HG02571 (cell line): ENCODE results near the gene RTKN2.
"Not testable (repeated sequence)": the region's sequence is repeated elsewhere in the genome, so short reads cannot be mapped to it uniquely, and the experiment has no call there.

Experiments
- ATAC-seq: cut with Tn5 transposase; IDR thresholded peaks from one replicate; pipeline ENCODE4 v1.9.1; 2021; ENCODE audit warnings: mild to moderate bottlenecking, moderate library complexity; ENCODE audit not compliant: unreplicated experiment

Gene RTKN2, protein sequence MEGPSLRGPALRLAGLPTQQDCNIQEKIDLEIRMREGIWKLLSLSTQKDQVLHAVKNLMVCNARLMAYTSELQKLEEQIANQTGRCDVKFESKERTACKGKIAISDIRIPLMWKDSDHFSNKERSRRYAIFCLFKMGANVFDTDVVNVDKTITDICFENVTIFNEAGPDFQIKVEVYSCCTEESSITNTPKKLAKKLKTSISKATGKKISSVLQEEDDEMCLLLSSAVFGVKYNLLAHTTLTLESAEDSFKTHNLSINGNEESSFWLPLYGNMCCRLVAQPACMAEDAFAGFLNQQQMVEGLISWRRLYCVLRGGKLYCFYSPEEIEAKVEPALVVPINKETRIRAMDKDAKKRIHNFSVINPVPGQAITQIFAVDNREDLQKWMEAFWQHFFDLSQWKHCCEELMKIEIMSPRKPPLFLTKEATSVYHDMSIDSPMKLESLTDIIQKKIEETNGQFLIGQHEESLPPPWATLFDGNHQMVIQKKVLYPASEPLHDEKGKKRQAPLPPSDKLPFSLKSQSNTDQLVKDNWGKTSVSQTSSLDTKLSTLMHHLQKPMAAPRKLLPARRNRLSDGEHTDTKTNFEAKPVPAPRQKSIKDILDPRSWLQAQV

DNA sequence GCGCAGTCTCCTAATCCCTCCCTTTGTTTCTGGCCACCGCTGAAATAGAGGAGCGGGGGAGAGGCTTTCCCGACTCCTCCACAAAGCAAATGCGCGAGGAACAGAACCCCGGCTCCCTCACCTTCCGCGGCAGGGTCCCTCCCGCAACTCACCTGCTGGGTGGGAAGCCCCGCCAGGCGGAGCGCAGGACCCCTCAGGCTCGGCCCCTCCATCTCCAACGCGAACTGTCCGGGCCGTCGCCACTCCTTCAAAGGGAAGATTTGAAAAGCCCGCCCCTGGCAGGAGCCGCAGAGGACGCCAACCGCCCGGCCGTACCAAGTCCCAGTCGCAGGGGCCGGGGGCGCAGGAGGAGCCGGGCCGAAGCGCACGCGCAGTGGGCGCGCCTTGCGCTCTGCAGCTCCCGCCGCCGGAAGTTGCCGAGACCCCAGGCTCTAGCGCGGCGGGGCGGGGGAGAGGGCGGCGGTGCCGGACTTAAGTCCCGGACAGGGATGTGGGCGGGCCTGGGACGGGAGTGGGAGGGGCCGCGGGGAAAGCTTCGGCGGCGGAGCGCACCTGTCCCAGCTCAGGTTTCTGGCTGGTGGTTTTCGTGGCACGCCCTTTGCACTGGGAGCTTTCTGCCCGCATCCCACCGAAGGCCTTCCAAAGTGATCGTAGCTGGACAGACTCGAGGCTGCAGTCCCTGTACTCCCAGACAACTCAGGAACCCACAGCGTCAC is at the start of gene RTKN2:
Gene RTKN2 (minus strand): TSS at position 446 of the 716 bp plus-strand sequence. CDS start 234 bp downstream, at position 212.
- ATAC-seq, result peak; percentile 59

DNA sequence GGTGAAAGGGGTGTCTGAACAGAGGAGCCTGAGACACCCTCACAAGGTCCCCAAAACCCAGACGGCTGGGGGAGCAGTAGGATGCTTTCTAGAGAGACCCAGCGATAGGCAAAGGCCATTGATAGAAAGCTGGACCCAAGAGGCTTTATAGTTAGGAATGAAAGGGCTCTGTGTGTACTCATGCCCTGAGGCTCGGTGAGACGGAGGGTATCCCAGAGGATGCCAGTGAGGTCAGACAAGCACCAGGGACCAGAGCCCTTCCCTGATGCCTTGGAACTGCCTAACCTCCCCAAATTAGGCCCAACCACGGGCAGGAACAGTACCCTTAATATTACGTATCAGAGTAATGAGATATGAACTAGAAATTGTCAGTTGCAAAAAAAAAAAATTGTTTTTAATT is 48.6 kb upstream of the RTKN2 start:
- ATAC-seq, result no peak

DNA sequence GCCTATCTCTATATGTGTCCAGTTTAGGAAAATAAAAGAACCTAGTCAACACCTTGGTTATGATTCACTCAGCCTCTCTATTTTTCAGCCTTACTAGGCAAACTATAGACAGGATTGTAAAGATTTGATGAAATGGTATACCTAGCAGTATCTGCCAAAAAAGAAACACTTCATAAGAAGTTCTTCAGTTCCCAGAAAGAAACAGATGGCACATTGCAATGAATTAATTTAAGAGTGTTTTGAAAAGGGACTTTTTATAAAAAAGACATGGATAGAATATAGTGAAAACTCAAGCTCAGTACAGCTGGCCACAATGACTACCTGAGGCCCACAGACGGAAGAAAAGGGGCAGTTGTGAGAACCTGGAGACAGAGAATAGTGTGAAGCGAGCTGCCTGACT is 40.6 kb upstream of the RTKN2 start:
- ATAC-seq, result no peak

DNA sequence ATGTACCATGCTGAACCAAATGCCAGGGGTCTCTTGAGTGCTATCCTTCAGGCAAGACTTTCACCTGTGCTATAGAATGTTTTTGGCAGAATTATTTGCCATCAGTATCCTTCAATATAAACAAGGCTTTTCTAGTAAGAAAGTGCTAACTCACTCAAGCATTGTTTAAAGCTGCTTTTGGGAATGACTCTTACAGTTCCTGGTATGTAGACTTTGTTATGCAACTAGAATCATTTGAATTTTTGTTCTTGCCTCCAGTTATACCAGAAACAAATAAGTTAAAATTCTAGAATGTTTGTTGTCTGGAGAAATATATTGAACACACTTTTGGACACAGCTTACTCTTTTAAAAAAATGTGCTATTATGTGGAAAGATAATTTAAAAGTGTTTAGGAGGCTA is 39.5 kb upstream of the RTKN2 start:
- no peak for ATAC-seq

DNA sequence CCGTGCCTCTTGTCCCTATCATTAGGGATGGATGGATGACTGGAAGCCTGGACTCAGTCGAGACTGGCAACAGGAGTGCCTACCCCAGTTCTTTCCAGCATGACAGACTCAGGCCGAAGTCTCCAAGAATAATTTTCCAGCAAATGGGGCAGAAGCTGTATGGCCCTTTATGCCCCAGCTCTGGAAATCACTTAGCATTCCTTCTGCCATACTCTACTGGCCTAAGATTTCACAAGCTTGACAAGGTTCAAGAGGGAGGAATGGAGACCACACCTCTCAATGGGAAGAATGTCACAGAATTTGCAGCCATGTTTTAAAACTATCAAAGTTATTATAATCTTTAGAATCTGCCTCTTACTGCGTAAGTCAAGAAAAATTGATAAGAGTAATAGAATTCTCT is 39.0 kb upstream of the RTKN2 start:
- no peak for ATAC-seq

DNA sequence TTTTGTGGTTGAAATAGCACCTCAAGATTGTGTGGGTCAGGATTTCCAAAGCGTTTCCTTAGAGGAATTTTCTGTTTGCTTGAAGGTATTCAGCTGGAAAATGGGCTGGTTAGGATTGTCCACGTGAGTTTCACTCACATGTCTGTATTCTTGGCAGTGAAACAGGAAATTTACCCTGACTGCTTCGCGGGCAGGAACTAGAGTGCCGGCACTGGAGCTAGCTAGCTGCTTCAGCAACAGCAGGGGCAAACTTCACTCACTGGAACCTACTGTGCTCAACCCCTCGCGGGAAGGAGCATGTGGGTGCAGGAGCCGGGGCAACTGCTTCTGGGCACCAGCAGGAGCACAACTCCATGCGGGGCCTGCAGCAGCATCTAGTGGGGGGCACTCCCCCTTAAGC is 38.0 kb upstream of the RTKN2 start:
- ATAC-seq, result no peak

DNA sequence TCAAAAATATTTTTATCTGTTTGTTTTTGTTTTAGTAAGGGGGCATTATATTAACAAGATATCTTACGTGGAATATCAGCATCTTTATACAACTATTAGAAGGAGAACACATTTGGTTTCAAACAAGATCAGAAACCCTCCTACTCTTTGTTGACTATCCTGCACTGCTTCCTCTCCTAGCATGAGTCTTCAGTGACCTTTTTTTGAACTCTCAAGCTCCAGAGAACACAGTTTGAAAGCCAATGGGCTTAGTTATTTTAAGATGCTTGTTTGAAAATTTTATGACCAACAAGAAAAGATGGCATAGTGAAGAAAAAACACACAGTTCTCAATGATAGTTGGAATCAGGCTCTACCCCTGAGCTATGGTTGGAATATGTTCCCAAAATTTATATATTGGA is 37.2 kb upstream of the RTKN2 start:
- ATAC-seq, result no peak

DNA sequence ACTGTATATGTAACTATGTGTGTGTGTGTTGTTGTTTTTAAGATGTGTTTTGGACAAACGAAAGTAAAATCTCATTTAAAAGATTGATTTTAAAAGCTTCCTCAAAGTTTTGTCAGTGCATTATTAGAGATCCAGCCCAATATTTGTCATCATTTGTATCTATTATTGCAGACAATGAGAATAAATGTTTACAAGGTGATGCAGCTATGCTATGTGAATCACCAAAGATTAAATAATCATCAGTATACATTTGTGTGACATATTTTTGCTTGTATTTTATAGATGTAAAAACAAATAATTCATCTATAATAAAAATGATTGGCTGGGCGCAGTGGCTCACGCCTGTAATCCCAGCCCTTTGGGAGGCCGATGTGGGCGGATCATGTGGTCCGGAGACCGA is 35.3 kb upstream of the RTKN2 start:
- no peak for ATAC-seq

DNA sequence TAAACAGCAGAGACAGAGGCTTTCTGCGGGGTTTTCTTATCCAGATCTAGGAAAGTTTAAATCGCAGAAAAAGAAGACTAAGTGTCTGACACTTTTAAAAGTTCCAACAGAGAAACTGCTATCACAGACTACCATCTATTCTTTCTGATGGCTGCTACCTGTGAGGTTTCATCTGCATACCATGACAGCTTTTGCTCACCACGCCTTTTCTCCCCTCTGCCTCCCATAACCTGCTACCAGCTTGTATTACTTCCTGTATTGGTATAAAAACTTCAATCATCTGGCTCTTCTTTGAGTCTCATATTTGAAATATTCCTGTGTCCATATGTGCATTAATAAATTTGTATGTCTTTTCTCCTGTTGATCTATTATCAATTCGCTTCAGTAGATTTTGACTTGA is 34.1 kb upstream of the RTKN2 start:
- no peak for ATAC-seq

DNA sequence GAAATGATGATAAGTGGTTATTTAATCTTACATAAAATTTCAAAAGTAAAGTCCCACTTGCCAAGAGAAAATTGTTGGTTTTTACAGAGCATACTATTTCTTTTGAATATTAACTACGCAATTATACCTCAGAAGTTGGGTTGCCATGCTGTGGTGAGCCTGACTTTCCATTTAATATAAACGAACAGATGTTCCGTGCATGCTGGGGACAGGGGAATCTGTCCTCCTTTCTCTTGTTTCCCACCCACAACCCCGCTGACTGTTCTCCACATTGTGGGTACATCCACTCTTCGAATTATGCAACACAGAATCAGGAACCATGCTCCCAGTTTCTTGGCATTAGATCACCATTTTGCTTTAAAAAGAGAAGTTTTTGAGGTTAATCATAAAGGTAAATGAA is 29.2 kb upstream of the RTKN2 start:
- ATAC-seq, result no peak

DNA sequence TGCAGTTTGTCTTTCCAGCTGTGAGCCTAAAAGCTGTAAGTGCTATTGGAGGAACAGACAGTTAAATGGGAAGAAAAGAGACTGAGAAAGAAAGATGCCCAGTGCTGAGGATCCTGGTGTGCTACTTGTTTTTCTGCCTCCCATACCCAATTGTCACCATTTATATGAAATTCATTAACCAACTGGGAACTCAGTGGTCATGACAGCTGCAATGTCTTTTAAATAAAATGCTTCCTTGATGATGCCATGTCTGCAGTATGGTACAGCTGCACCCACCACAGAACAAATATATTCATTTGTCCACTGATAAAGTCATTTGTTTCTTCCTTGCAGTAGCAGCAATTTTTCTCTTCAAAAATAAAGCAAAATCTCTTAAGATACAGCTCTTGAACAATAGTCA is 15.6 kb upstream of the RTKN2 start:
- ATAC-seq, result no peak

DNA sequence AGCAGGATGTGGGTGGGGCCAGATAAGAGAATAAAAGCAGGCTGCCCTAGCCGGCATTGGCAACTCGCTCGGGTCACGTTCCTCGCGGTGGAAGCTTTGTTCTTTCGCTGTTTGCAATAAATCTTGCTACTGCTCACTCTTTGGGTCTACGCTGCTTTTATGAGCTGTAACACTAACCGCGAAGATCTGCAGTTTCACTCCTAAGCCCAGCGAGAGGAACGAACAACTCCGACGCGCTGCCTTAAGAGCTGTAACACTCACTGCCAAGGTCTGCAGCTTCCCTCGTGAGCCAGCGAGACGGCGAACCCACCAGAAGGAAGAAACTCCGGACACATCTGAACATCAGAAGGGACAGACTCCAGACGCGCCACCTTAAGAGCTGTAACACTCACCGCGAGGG is 12.7 kb upstream of the RTKN2 start:
- ATAC-seq, result not testable (repeated sequence)

DNA sequence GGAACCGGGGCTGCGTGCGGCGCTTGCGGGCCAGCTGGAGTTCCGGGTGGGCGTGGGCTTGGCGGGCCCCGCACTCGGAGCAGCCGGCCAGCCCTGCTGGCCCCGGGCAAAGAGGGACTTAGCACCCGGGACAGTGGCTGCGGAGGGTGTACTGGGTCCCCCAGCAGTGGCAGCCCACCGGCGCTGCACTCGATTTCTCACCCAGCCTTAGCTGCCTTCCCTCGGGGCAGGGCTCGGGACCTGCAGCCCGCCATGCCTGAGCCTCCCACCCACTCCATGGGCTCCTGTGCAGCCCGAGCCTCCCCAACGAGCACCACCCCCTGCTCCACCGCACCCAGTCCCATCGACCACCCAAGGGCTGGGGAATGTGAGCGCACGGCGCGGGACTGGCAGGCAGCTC is 11.7 kb upstream of the RTKN2 start:
- ATAC-seq, result not testable (repeated sequence)

DNA sequence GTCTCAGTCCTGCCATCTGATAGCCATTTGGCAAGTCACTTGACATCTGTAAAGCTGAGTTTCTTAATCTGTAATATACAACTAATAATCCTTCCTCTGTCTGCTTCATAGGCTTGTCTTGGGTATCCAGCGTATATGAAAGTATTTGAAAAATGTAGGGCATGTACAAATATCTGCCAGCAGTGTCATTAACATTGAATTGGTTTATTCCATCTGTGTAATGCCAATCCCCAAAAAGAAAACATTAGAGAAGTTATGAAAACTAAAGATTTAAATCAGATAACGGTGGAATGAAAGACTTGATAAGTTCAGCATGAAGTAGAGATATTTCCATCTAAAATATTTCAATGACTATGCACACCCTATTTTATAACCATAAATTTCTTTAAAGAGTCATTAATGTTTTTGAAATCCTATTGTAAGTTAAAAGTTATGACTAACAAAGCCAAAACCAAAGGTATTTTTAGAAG is 9.8 kb upstream of the RTKN2 start:
- ATAC-seq, result no peak

DNA sequence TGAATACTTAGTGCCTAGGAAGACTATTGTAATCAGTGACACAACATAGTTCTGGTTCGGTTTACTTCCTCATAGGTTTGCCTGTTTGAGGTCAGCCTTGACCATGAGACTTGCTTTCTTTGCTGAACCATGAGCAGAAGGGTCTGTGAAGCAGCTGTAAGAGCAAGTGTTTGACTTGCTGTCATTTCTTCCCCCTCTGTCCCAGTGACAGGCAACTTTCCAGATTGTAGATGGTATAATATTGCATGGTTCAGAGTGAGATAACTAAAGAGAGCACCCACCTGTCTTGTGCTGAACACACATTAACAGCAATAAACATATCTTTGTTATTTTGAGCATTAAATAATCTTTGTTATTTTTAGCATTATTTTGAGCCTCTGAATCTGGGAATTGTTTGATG is 9.3 kb upstream of the RTKN2 start:
- ATAC-seq, result no peak

DNA sequence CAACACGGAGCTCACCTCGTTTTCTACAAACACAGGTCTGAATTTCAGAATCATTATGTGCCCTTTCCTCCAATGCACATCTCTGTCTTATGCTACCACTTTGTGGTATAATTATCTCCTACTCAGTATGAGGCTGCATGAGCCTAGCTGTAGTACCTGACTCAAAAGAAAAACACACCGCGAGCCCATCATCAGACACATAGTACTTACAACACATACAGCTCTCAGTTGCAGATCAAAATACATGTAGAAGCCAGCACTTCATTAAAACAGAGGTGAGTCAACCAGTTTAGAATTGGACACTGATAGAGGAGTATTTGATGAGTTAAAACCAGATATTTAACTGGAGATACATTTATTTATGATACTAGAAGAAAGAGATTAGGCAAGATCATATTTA is 1.4 kb upstream of the RTKN2 start:
- ATAC-seq, result no peak

DNA sequence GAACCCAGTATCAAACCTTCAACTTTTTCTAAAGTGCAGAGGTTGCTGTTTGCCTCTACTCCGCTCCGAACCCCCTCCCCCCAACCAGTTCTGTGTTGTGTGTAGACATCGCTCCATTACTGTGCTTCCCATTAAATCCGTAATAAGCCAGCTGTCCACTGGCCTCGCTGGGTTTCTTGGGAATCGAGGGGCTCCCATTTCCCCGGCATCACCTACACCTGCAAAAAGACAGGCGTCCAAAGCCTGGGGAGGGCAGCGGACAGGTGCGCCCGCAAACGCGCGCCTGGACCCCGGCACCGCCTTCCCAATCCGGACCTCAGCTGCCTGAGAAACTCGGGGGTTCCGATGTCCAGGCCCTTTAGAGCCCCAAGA is 631 bp downstream of the RTKN2 start:
- no peak for ATAC-seq

DNA sequence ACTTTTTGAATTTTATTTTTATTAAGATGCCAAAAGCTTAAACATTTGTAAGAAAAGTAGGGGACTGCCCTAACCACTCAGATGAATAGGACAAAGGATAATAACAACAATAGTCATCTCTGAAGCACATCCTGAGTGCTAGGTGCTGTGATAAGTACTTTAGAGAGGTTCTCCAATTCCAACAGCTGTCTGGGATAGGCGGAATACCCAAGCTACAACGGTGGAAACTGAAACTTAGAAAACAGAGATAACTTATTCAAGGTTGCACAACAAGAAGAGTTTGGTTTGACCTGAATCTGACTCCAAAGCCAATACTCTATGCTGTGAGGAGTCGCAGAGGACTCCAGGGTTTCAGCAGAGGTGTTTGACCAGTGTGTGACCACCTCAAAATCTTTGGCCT is 2.0 kb downstream of the RTKN2 start:
- ATAC-seq, result no peak

DNA sequence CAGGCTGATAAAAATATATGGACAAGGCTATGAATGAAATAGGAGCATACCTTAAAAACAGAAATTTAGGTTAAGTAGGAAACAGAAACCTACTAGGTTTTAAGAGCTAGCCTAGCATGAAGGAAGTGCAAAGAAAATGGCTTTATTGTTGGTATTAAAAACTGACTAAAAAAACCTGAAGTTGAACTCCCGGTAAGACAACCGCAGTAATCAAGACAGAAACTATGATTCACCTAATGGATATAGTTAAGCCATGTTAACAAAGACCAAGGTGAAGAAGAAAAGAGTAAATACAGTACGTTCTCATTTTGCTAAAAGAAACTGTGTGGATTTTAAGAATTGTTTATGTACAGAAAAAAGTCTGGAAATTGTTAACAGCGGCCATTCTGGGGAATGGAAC is 2.5 kb downstream of the RTKN2 start:
- no peak for ATAC-seq

DNA sequence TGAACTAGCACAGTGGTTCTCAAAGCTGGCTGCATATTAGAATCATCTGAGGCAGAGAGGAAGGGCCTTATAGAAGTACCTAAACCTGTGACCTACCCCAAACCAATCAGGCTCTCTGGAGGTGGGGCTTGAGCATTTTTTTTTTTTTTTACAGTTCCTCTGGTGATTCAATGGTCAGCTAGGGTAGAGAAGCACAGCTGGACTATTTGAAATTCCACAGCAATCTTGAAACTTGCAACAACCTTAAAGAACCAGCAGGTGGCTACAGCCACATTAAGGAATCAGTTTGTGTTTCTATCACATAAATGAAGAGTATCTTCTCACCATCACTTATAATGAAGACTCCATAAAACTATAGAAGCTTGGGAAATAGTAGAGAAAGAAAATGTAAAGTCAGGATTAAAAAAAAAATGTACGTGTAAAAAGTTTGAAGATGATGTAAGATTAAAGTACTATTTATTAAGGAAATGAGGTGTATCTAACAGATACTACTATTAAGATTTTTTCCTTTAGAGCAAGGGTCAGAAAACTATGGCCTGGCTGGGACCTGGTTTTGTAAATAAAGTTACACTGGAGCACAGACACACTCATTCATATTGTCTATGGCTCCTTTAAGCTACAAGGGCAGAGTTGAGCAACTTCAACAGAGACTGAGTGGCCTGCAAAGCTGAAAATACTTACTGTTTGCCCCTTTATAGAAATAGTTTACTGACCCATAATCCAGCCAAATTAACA is 3.8 kb downstream of the RTKN2 start:
- ATAC-seq, result no peak

DNA sequence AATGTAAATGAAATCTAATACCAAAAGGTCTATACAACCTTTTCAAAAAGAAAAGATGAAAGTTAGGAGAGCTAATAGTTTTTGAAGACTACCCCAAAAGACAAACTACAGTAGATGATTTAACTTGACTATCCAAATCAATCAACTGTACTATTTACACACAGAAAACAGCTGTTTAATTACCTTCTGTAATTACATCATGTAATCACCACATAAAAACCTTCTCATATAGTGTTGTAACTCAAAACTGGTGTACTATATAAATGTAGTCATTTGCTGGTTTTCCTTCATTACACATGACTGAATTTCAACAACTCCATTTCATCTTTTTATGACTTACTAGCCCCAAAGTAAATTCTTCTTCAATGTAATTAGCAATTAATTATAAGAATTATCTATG is 4.5 kb downstream of the RTKN2 start:
- ATAC-seq, result no peak
